GM19351 (cell line): ENCODE measurements around the gene PRDM4.
"Not testable (repeated sequence)": the region's sequence is repeated elsewhere in the genome, so short reads cannot be mapped to it uniquely, and the experiment has no call there.

Source experiments
- ATAC-seq: cut with Tn5 transposase; IDR thresholded peaks from one replicate; pipeline ENCODE4 v1.9.1; 2021; ENCODE audit warnings: mild to moderate bottlenecking, moderate library complexity; ENCODE audit not compliant: unreplicated experiment

The PRDM4 gene

DNA sequence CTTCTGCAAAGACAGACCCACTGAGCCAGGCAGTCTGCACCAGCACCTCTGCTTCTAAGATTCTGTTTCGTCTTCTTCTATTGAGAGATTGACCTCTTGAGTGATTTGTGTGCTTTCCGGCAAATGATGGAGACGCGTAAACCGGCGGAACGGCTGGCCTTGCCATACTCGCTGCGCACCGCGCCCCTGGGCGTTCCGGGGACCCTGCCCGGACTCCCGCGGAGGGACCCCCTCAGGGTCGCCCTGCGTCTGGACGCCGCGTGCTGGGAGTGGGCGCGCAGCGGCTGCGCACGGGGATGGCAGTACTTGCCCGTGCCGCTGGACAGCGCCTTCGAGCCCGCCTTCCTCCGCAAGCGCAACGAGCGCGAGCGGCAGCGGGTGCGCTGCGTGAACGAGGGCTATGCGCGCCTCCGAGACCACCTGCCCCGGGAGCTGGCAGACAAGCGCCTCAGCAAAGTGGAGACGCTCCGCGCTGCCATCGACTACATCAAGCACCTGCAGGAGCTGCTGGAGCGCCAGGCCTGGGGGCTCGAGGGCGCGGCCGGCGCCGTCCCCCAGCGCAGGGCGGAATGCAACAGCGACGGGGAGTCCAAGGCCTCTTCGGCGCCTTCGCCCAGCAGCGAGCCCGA is 14.3 kb upstream of the PRDM4 start:
- ATAC-seq: no peak

DNA sequence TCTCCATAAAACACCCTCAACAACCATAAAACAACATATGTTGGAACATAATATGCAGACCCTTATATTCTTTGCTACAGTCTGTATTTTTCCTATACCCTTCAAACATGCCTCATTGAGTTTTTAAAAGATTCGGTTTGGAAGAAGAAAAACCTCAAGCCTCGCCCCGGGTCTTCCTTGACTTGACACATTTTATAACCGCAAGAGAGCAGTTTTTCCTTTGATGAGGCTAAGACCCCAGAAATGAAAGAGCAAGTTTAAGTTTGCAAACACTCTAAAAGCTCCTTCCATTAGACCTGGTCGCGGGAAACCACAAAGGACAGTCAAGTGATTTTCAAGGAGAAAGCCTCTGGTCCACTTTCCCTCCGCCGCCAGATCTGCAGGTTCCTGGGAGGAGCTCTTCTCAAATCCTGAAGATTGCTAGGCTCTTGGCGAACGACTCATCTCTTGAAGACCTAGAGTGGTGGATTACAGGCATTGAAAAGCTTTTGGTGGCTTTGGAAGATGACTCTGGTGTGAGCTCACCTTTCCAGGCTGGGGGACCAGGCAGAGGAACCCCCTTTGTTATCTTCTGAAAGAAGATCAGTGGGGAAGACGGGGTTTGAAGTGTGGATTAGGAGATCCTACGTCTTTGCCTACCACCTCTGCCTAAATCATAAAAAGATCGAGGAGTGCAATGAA is 13.6 kb upstream of the PRDM4 start, which contains the start of gene ASCL4:
ASCL4 (plus strand) TSS at position 356 of the 681 bp plus-strand sequence. CDS start 515 bp downstream, outside the sequence.
- ATAC-seq: no peak

GRCh38 chr12:107767466-107767865 is 6.5 kb upstream of the PRDM4 start:
- no peak for ATAC-seq

DNA sequence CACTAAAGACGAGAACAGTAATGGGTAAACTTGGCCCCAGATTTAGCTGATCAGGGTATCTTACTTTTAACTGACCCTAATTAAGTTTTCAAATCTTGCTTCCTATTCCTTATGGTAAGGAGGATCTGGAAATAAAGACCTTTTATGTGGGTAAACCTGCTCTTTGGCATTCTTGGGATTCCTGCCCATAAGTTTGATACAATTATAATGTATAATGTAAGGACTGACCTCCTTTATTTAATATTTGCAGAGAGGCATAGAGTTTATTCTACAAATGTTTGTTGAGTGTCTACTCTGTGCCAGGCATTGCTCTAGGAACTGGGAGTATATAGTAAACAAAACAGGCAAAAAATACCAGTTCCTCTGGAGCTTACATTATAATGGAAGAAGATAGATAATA is 4.4 kb upstream of the PRDM4 start:
- ATAC-seq: no peak

DNA sequence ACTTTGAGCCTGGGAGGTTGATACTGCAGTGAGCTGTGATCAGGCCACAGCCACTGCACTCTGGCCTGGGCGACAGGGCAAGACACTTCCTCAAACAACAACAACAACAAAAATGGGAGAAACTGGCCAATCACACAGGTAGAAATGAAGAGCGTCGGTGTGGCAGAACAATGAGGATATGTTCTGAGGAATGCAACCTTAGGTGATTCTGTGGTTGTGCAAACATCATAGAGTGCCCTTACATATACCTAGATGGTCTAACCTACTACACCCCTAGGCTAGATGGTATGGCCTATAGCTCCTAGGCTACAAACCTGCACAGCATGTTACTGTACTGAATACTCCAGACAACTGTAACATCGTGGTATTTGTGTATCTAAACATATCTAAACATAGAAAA is 3.7 kb upstream of the PRDM4 start:
- no peak for ATAC-seq

DNA sequence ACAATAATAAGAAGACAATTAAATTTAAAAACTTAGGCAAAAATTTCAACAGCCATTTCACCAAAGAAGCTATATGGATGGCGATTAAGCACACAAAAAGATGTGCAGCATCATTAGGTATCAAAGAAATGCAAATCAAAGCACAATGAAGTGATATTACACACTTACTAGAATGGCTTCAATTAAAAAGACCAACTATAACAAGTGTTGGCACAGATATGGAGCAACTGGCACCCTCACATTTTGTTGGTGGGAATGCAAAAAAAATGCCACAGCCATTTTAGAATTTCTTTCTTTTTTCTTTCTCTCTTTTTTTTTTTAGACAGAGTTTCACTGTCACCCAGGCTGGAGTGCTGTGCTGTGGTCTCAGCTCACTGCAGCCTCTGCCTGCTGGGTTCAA is 1.9 kb upstream of the PRDM4 start:
- ATAC-seq: no peak

- no peak for ATAC-seq
These were observed 566 bp upstream of the PRDM4 start for GRCh38 chr12:107761502-107761904.

- peak; percentile 29 for ATAC-seq
These were observed 629 bp downstream of the PRDM4 start for GRCh38 chr12:107760207-107760808.

DNA sequence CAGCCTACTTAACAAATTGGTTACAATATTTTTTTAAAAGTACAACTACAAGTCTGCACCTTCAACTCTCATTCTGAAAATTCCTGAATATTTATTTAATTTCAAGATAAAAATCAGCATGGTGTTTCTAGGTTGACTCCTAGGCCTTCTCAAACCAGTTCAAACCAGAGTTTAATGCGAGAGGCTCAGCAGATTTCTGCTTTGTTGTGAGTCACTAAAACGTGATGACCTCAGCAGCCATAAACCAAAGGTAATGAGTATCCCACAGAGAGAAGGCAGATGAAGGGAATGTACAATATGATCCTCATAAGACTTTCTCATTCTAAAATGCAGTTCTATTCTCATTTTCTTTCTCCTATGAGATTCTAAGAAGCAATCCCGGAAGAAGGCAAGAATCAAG is 1.5 kb downstream of the PRDM4 start:
- ATAC-seq: no peak

GRCh38 chr12:107749083-107749482 is 11.9 kb downstream of the PRDM4 start:
- no peak for ATAC-seq

- ATAC-seq: no peak
These were observed 12.5 kb downstream of the PRDM4 start for GRCh38 chr12:107748472-107748871.

- peak; percentile 100 for ATAC-seq
These were observed 24.0 kb downstream of the PRDM4 start for GRCh38 chr12:107736914-107737313.

DNA sequence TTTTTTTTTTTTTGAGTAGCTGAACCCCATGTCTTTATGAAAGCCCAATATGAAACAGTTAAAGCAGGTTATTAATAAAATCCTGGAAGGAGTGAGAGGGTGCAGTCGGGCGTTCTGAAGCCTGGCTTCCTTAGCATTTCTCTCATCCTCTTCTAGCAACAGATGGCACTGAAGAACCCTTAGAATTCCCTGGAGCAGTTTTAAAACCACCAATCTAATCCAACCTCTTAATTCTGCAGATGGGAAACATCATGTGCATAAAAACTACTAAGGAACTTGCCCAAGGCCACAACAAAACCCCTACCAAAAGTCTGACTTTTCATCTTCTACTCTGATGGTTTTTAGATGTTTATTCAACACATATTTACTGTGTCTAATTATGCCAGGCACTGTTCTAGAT is 25.2 kb downstream of the PRDM4 start:
- no peak for ATAC-seq

DNA sequence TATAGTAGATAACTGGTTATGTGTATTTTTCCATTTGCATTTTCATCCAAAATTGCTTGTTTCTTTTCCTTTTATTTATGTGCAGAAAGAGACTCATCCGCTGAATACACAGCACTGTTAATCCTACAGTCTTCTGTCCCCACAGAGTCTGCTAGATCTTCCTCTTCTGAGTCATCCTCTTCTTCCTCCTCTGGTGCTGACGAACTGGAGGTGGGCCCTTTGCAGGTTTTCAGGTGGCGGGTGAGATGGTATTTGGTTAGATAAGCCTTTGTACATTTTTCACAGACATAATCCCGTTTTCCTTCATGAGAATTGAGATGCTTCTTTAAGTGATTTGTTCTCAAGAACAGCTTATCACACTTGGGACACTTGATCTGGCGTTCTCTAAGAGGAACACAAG is 26.8 kb downstream of the PRDM4 start:
- no peak for ATAC-seq

GRCh38 chr12:107732365-107732764 is 28.6 kb downstream of the PRDM4 start:
- ATAC-seq: no peak

DNA sequence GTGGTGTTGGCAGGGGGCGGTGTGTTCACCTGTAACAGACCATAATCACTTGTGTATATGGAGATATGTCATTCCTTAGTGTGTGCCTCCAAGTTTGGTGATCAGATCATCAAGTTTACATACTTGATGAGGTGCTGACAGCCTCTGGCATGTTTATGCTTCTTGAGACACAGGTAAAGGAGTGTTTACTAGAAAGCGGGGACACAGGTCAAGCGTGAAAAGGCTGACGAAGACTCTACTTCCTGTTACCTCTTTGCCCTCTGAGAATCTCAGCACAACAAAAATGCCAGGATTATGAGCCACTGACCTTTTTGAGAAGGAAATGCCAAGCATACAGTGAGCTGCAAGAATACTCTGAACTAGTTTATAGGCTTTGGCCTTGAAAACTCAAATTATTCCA is 29.6 kb downstream of the PRDM4 start:
- ATAC-seq: no peak

DNA sequence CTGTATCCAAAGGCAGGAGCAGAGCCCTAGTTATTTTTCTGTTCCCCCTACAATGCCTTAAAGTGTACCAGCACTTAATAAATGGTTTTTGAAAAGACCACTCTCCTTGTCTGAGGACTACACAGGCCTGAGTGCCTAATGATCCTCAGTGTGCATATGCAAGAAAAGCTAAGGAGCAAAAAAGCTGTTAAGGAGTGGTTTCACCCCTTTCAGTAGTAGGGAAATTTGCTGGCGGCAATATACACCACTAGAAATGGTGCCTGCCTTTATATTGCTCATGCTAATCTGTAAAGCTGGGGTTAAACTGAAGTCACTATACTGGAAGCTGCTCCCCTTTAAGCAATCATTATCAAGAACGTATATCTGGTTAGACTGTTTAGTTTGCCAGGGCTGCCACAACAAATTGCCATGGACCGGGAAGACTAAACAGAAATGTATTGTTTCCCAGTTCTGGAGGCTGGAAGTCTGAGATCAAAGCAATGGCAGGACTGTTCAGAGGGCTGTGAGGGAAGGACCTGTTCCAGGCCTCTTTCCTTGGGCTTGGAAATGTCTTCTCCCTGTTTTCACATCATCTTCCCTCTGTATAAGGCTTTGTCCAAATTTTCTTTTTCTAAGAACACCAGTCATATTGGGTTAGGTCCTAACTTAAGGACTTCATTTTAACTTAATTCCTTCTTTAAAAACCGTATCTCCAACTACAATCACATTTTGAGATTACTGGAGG is 30.2 kb downstream of the PRDM4 start:
- no peak for ATAC-seq

DNA sequence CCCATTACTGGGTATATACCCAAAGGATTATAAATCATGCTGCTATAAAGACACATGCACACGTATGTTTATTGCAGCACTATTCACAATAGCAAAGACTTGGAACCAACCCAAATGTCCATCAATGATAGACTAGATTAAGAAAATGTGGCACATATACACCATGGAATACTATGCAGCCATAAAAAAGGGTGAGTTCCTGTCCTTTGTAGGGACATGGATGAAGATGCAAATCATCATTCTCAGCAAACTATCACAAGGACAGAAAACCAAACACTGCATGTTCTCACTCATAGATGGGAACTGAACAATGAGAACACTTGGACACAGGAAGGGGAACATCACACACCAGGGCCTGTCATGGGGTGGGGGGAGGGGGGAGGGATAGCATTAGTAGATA is 33.2 kb downstream of the PRDM4 start:
- not testable (repeated sequence) for ATAC-seq

DNA sequence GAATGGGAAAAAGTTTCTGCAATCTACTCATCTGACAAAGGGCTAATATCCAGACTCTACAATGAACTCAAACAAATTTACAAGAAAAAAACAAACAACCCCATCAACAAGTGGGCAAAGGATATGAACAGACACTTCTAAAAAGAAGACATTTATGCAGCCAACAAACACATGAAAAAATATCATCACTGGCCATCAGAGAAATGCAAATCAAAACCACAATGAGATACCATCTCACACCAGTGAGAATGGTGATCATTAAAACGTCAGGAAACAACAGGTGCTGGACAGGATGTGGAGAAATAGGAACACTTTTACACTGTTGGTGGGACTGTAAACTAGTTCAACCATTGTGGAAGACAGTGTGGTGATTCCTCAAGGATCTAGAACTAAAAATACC is 33.6 kb downstream of the PRDM4 start:
- ATAC-seq: not testable (repeated sequence)

GRCh38 chr12:107718606-107719005 is 42.3 kb downstream of the PRDM4 start:
- no peak for ATAC-seq

DNA sequence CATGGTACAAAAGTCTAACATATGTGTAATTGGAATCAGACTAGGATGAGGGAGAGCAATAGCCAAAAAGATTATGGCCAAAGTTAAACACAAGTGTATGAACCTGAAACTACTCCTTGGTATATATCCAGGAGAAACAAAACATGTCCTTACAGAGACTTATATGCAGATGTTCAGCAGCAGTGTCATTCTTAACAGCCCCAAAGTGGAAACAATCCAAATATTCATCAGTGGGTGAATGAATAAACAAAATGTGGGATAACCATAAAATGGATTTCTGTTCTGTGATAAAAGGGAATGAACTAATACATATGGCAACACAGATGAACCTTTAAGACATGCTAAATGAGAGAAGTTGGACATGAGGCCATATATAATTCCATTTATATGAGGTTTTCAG is 45.2 kb downstream of the PRDM4 start:
- ATAC-seq: no peak

GRCh38 chr12:107705522-107705921 is 55.4 kb downstream of the PRDM4 start:
- not testable (repeated sequence) for ATAC-seq
